ENCODE data around the gene M1AP. TPM values are rescaled to one million over a fixed set of nuclear protein-coding genes. Genes with fewer than 3 reads are reported as not detected.

Gene M1AP
- total and polyA plus RNA-seq, 7 donors: 0.01 to 0.21 TPM; not detected in 5

GRCh38 chr2:74688881-74689280 is 40.8 kb upstream of the M1AP start:
- TF ChIP-seq CTCF (IDR thresholded peaks at IDR 0.05): no peak
- WGBS, 3 donors: 90 to 97% (median 95%) methylated on average over 1 of the region's 1 CpG

GRCh38 chr2:74685408-74685807 is 37.3 kb upstream of the M1AP start:
- intact Hi-C loops (cut with DNase I): loop anchor here in 1 of 2 donors (5.0 kb wide), 1 partner anchor 717 kb away; no protein-coding TSS in a partner anchor
- no peak overlapping the region for H3K27ac ChIP-seq
- no peaks in the 10 kb centered on the region for H3K9me3 ChIP-seq
- H3K27me3 ChIP-seq (ENCODE audit: insufficient read depth in 3 of 3, low read length in 2 of 3): no peaks in the 10 kb centered on the region
- DNase-seq (no peak), ATAC-seq (no peak)
- H3K4me1 ChIP-seq: no peaks in the 10 kb centered on the region
- no peak for TF ChIP-seq CTCF (IDR thresholded peaks at IDR 0.05)
- WGBS, 3 donors: 76 to 87% (median 83%) methylated on average over 3 of the region's 3 CpGs
- H3K4me3 ChIP-seq: no peak overlapping the region
- peaks cover 0 to 3% of the 10 kb centered on the region in 2 donors for H3K36me3 ChIP-seq (ENCODE audit: insufficient read depth in 1 of 2, low read depth in 1 of 2)

More at GRCh38 chr2:74688881-74689280, 40.8 kb upstream of the M1AP start:
- Histone ChIP-seq H3K4me1 (no peaks in the 10 kb centered on the region), H3K27me3 (ENCODE audit: insufficient read depth in 3 of 3, low read length in 2 of 3) (no peaks in the 10 kb centered on the region), H3K36me3 (ENCODE audit: insufficient read depth in 1 of 2, low read depth in 1 of 2) (no peaks in the 10 kb centered on the region), H3K9me3 (no peaks in the 10 kb centered on the region), H3K4me3 (no peak overlapping the region), H3K27ac (no peak overlapping the region)
- intact Hi-C loops (cut with DNase I): loop anchor here in 1 of 2 donors (5.0 kb wide), 1 partner anchor 713 kb away; no protein-coding TSS in a partner anchor
- ATAC-seq: no peak
- no peak for DNase-seq

GRCh38 chr2:74682501-74682900 is 34.4 kb upstream of the M1AP start:
- no peak for ATAC-seq

GRCh38 chr2:74679615-74680014 is 31.5 kb upstream of the M1AP start:
- WGBS, 3 donors: 95 to 97% (median 96%) methylated on average over 11 to 15 of the region's 15 CpGs
- Histone ChIP-seq H3K27ac (no peak overlapping the region), H3K27me3 (ENCODE audit: insufficient read depth in 3 of 3, low read length in 2 of 3) (no peaks in the 10 kb centered on the region), H3K36me3 (ENCODE audit: insufficient read depth in 1 of 2, low read depth in 1 of 2) (peaks cover 0 to 37% of the 10 kb centered on the region in 2 donors), H3K9me3 (no peaks in the 10 kb centered on the region), H3K4me1 (no peaks in the 10 kb centered on the region), H3K4me3 (no peak overlapping the region)
- intact Hi-C loops (cut with DNase I): no loop called here
- DNase-seq: no peak
- ATAC-seq: no peak
- no peak for TF ChIP-seq CTCF (IDR thresholded peaks at IDR 0.05)

More at GRCh38 chr2:74682501-74682900, 34.4 kb upstream of the M1AP start:
- peaks cover 0 to 14% of the 10 kb centered on the region in 2 donors for H3K36me3 ChIP-seq (ENCODE audit: insufficient read depth in 1 of 2, low read depth in 1 of 2)
- H3K9me3 ChIP-seq: no peaks in the 10 kb centered on the region
- no peak for TF ChIP-seq CTCF (IDR thresholded peaks at IDR 0.05)
- H3K4me3 ChIP-seq: no peak overlapping the region
- H3K27ac ChIP-seq: no peak overlapping the region
- intact Hi-C loops (cut with DNase I): no loop called here
- no peaks in the 10 kb centered on the region for H3K4me1 ChIP-seq
- no peak for DNase-seq
- no peaks in the 10 kb centered on the region for H3K27me3 ChIP-seq (ENCODE audit: insufficient read depth in 3 of 3, low read length in 2 of 3)

- intact Hi-C loops (cut with DNase I): no loop called here
- WGBS, 3 donors: 91 to 96% (median 94%) methylated on average over 4 of the region's 4 CpGs
Measured at GRCh38 chr2:74676331-74676730, 28.2 kb upstream of the M1AP start.

More at GRCh38 chr2:74676331-74676730, 28.2 kb upstream of the M1AP start:
- Histone ChIP-seq H3K4me1 (no peaks in the 10 kb centered on the region), H3K4me3 (no peak overlapping the region), H3K27ac (no peak overlapping the region), H3K9me3 (no peaks in the 10 kb centered on the region), H3K36me3 (ENCODE audit: insufficient read depth in 1 of 2, low read depth in 1 of 2) (peaks cover 0 to 37% of the 10 kb centered on the region in 2 donors), H3K27me3 (ENCODE audit: insufficient read depth in 3 of 3, low read length in 2 of 3) (no peaks in the 10 kb centered on the region)
- DNase-seq (no peak), ATAC-seq (no peak)
- no peak for TF ChIP-seq CTCF (IDR thresholded peaks at IDR 0.05)

Data from psoas muscle (tissue), 8 donors.